AG08395 (cell line): ENCODE measurements around the gene SUN1.

ENCODE experiments used
- DNase-seq: peaks from one replicate; pipeline ENCODE4 v3.0.0; 2012; ENCODE audit warnings: mixed read lengths, low spot score

SUN1 gene

GRCh38 chr7:805261-805660 is 27.0 kb upstream of the SUN1 start:
- no peak for DNase-seq

GRCh38 chr7:815284-816216 is 16.7 kb upstream of the SUN1 start:
- DNase-seq = no peak

GRCh38 chr7:816300-816750 is 16.0 kb upstream of the SUN1 start:
- DNase-seq = peak; percentile 98

- peak; percentile 25 for DNase-seq
Observed at GRCh38 chr7:816751-817671, 15.3 kb upstream of the SUN1 start.

- peak; percentile 42 for DNase-seq
Observed at GRCh38 chr7:818031-818699, 14.1 kb upstream of the SUN1 start.

DNA sequence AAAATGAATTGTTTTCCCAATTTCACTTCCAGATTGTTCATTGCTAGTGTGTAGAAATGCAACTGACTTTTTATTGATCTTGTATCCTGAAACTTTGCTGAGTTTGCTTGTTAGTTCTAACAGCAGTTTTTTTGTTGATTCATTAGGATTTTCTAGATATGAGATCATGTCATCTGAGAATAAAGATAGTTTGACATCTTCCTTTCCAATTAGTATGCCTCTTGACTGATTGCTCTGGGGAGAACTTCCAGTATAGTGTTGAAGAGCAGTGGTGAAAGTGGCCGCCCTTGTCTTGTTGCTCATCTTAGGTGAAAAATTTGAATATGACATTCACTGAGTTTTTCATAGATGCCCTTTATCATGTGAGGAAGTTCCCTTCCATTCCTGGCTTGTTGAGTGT is 11.9 kb upstream of the SUN1 start:
- no peak for DNase-seq

DNA sequence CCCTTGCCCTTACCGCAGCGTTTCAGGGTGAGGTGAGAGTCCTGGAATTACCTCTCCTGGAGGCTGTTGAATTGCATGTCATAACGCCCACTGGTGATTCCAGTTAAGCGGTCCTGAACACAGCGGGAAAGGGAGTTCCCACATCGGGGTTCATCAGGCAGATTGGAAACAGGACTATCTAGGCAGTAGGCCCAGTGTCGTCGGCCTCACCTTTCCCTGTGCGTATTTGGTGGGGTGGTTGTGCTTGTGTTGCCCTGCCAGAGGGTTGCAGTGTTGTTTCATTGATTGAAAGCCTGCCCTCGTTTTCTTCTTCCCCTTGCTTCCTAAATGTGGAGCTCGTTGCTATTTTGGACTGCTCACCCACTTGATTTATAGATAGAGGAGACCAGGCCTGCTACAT is 10.6 kb upstream of the SUN1 start:
- no peak for DNase-seq

DNA sequence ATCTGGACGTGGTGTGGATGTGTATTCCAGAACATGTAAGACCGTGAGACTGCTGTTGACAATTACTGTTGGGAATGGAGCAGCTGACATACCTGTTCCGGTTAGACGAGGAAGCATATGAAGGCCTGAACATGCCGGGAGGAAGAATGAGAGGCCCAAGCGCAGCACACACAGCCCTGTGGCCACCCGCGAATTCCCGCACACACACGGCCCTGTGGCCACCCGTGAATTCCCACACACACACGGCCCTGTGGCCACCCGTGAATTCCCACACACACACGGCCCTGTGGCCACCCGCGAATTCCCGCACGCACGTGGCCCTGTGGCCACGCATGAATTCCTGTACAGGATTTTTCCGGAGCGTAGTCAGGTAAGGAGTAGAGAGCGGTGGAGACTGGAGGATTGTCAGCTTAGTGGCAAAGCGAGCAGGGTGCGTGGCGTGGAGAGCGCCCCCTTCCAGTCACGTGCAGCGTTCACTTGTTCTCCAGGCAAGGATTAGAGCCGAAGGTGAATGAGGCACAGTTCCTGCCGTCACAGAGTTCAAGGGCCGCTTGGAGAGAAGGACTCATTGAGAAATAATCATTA is 9.5 kb upstream of the SUN1 start:
- DNase-seq = no peak

DNA sequence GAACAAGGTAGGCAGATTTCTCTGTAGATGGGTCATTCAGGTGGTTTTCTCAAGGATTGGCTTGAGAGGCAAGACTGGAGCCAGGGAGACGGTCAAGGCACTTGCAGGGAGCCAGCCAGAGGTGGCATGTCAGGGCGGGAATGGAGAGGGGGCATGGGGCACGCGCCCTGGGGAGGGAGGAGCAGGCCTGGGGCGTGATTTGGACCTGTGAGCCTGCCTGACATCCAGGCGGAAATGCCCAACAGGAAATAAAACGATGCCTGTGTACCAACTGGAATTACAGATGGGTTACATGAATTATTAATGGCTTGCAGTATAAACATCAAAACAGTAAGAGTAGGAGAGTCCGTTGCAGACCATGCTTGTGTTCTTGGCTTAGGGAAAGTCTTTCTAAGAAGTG is 8.6 kb upstream of the SUN1 start:
- no peak for DNase-seq

DNA sequence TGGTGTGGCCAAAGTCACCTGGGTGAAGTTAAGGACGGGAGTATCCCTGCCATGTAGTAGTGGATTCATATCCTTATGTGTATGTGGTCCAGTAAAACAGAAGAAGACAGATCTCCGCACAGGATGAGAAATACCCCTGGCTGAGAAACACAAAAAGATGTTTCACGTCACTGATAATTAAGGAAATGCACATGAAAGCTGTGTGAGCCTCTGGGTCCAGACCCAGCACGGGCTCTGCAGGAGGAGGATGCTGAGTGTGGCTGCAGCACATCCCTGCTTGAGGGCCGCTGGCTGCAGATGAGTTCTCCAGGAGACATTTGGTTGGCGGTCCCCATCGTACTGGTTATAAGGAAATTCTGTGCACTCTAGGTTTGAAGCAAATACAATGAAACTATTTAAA is 8.2 kb upstream of the SUN1 start:
- DNase-seq = no peak

GRCh38 chr7:824664-825063 is 7.6 kb upstream of the SUN1 start:
- no peak for DNase-seq

DNA sequence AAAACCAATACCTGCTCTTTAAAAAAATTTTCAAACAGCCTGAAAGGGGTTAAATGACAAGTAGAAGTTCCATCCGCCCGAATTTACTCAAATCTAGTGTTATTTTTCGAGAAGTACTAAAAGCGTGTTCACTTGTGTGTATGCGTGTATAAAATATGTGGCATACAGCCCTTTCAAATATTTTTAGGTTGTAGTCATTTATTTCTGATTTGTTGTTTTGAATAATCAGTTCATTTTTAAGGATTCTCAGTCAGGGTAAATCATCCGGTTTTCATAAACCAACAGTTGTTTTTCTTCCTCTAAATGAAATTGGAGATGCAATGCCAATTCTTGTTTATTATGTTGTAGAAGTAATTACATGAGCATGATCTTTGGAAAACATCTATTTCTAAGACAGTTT is 6.9 kb upstream of the SUN1 start:
- DNase-seq = peak; percentile 52

- no peak for DNase-seq
Observed at GRCh38 chr7:826230-826917, 5.9 kb upstream of the SUN1 start.

DNA sequence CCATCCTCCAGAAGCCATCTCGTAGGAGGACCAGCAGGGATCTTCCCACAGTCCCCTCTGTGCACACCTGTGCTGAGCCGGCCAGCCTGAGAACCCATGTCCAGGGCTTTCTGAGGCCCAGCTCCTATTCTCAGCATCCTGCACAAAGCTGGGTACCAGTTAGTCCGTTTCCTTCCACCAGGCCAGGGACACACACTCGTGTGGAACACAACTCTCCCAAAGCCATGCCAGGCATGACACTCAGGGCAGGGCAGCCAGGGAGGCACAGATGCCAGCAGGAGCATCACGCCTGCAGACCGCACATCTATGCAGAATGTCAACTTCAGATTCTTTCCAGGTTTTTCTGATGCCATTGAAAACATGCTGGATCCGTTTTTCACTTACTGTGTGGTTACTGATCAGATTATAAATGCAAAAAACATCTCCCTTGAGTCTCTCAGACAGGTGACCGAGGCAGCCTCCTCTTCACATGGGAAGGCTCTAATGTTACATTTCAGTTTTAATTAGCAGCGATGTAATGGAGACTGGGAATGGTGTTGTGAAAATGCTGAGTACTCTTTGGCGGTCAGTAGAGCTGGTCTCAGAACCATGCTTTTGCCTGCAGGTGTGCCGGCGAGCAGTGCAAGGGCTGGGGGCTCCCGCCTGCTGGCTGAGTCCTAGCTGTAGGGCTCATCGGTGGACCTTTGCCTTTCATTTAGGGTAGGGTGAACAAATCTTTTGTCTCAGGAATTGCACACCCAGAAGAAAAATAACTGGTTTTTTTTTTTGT is 3.3 kb upstream of the SUN1 start:
- DNase-seq = no peak

DNA sequence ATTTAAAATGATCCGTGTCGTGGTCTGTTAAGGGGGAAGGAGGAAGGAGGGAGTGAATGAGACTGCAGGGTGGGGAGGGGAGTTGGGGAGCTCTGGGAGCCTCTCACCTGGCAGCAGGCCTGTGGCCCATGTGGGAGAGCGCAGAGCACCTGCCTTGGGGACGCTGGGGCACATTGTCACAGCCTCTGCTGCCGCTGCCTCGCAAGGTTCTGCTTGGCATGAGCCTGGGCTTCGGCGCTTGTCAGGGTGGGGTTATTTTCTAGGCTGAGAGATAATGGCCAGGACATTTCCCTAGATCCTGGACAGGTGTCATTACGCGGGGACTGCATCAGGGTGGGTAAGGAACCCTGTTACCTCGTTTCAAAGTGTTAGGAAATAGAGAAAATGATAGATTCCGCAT is 2.2 kb upstream of the SUN1 start:
- DNase-seq = no peak

DNA sequence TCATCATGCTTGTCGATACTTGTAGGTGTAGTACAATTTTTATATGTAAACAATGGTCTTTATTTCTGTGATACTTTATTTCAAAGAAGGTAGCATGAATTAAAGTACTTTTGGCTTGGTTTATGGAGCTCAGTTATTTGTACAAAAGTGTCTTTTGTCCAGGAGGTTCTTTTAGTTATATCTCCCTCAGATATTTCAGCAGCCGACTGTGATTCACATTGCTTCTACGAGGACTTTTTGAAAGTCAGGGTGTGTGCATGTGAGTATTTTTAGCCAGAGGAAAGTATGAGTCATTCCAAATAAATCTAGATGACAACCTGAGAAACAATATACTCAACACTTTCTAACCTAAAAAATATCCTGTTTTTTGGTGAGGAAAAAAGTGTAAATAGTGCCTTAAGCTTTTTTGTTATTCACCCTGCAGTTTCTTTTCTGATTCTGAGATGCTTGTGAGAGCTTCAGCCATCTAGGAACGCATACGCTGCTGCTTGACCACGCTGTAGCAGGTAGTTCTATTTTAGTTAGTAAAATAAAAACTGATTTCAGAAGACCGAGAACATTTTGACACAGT is 595 bp upstream of the SUN1 start:
- peak; percentile 85 for DNase-seq

DNA sequence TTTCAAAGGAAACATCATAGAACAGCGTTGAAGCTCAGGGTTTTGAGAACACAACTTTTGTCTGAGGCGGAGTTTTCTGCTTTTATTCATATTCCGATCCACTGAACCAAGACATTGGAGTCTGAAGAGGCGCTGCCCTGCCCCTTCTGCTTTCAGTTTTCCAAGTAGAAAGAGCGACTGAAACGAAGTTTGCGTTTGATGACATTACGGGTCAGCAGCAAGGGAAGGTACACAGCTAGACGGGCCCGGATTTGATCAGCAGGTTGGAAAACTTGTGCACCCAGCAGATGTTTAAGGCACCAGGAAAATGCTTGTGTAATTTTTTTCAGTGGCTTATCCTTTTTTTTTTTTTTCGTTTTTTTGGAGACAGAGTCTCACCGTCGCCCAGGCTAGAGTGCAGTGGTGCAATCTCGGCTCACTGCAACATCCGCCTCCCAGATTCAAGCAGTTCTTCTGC is 720 bp downstream of the SUN1 start:
- DNase-seq = no peak

DNA sequence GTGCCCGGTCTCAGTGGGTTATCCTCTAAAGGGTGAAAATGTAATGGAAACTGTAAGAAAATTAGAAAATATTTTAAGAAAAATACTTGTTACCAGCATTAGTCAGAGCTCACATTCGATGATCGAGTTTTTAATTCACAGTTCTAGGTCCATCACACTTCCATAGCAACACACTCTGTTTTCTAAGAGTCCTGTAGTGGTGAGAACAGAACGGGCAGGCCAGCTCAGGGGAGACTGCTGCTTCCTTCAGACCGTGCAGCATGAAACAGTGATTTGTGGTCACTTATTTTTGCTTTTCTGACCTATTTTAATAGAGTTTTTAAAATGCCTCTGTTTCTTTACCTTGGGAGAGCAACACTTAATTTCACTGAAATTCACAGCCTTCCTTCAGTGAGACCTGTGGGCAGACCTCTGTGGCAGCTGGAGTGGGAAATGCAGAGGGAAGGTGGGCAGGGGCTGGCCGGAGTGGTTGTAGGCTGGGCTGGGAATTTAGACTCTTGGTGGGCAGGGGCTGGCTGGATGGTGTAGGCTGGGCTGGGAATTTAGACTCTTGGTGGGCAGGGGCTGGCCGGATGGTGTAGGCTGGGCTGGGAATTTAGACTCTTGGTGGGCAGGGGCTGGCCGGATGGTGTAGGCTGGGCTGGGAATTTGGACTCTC is 1.5 kb downstream of the SUN1 start:
- no peak for DNase-seq

- no peak for DNase-seq
Observed at GRCh38 chr7:834277-834676, 2.0 kb downstream of the SUN1 start.

DNA sequence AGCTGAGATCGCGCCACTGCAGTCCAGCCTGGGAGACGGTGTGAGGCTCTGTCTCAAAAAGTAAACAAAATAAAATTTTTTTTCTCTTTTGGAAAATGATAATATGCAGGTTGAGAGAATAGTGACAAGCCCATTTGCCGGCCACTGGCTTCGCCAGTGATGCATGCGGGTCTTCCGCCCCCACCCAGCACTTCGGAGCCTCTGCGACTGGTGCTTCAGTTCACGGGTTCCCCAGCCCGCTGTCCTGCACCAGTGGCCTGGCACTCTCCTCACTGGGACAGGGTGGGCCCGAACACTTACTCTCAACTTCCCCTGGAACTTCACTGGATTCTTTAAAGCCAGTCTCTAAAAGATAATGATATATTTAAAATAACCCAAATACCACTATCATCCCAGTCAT is 2.7 kb downstream of the SUN1 start:
- DNase-seq = no peak
